IMR-90 (cell line): ENCODE measurements around the gene ITGA2. TPM values are rescaled to one million over a fixed set of nuclear protein-coding genes. Genes with fewer than 3 reads are reported as not detected.

Experiments
- ATAC-seq: fragments of 200-7000 bp; cut with Tn5 transposase; 2 replicates; pipeline ENCODE4 v1.9.1; 2020; ENCODE audit warnings: low read depth, mild to moderate bottlenecking, moderate library complexity
- BruUV-seq: library from RNA; stranded (reverse); fragments of 400-500 nt; replicated peaks from 2 replicates; lab custom pipeline; 2021; lab: Mats Ljungman, UMichigan
- CTCF ChIA-PET: fragments of 300-600 bp; formaldehyde crosslinking; extraction: SDS; loops from one replicate; lab custom pipeline; 2021; ENCODE audit warnings: antibody characterized with exemption; lab: Yijun Ruan, JAX
- POLR2A ChIA-PET: fragments of 300-600 bp; sonication (Branson Sonifier 250); formaldehyde crosslinking; loops from one replicate; lab custom pipeline; 2022; ENCODE audit warnings: antibody characterized with exemption; ENCODE audit not compliant: unreplicated experiment; lab: Charles Lee
- DNase-seq: peaks from one replicate; pipeline ENCODE4 v3.0.0; 2013
- H2AFZ ChIP-seq: replicated peaks from 2 replicates; pipeline ENCODE3; 2013; ENCODE audit warnings: low read length, mild to moderate bottlenecking; ENCODE audit not compliant: poor library complexity
- H2AK5ac ChIP-seq: 2 replicates; pipeline ENCODE4 v1.6.1; 2013; ENCODE audit warnings: low read depth, low read length, inconsistent platforms
- H2AK9ac ChIP-seq: replicated peaks from 2 replicates; pipeline ENCODE3; 2013; ENCODE audit warnings: mild to moderate bottlenecking, low read depth, low read length, moderate library complexity; ENCODE audit not compliant: poor library complexity
- H2BK120ac ChIP-seq: 2 replicates; pipeline ENCODE4 v1.6.1; 2013; ENCODE audit warnings: low read depth, low read length, inconsistent platforms
- H2BK15ac ChIP-seq: 3 replicates; pipeline ENCODE4 v1.6.1; 2013; ENCODE audit warnings: low read depth, low read length, inconsistent platforms
- H2BK20ac ChIP-seq: 2 replicates; pipeline ENCODE4 v1.6.1; 2013; ENCODE audit warnings: low read depth, mild to moderate bottlenecking, inconsistent platforms, low read length, moderate library complexity
- H2BK5ac ChIP-seq: 2 replicates; pipeline ENCODE4 v1.6.1; 2013; ENCODE audit warnings: mild to moderate bottlenecking, low read depth, low read length, inconsistent platforms; ENCODE audit not compliant: poor library complexity, severe bottlenecking
- H3K14ac ChIP-seq: replicated peaks from 2 replicates; pipeline ENCODE4 v1.6.1; 2013; ENCODE audit warnings: low read depth, low read length, inconsistent platforms
- H3K18ac ChIP-seq: 2 replicates; pipeline ENCODE4 v1.6.1; 2013; ENCODE audit warnings: low read depth, low read length, control low read depth
- H3K23ac ChIP-seq: 2 replicates; pipeline ENCODE4 v1.6.1; 2013; ENCODE audit warnings: low read depth, low read length, inconsistent platforms
- H3K27ac ChIP-seq: 2 replicates; pipeline ENCODE4 v1.5.1; 2013; ENCODE audit warnings: mild to moderate bottlenecking, control low read depth, low read length; ENCODE audit not compliant: insufficient read depth
- H3K27me3 ChIP-seq: 2 replicates; pipeline ENCODE4 v1.6.1; 2013; ENCODE audit warnings: low read length; ENCODE audit not compliant: control insufficient read depth, insufficient read depth
- H3K36me3 ChIP-seq: 2 replicates; pipeline ENCODE4 v1.6.1; 2013; ENCODE audit warnings: low read length, mixed read lengths; ENCODE audit not compliant: control insufficient read depth, insufficient read depth
- H3K4ac ChIP-seq: 2 replicates; pipeline ENCODE4 v1.6.1; 2013; ENCODE audit warnings: low read depth, low read length, inconsistent platforms
- H3K4me1 ChIP-seq: 2 replicates; pipeline ENCODE4 v1.6.1; 2013; ENCODE audit warnings: low read length, mixed read lengths; ENCODE audit not compliant: control insufficient read depth, insufficient read depth
- H3K4me2 ChIP-seq: 2 replicates; pipeline ENCODE4 v1.6.1; 2013; ENCODE audit warnings: low read depth, mild to moderate bottlenecking, control low read depth, low read length, moderate library complexity
- H3K4me3 ChIP-seq: 2 replicates; pipeline ENCODE4 v1.5.1; 2013; ENCODE audit warnings: low read depth, mild to moderate bottlenecking, control low read depth, low read length, moderate library complexity; ENCODE audit not compliant: insufficient read depth
- H3K56ac ChIP-seq: 2 replicates; pipeline ENCODE4 v1.6.1; 2013; ENCODE audit warnings: low read length, inconsistent platforms; ENCODE audit not compliant: insufficient read depth; ENCODE audit errors: extremely low read depth
- H3K79me1 ChIP-seq, 2 experiments: 2 replicates each; pipeline ENCODE4 v1.6.1; 2013; ENCODE audit warnings: low read length in 2 of 2, inconsistent platforms in 1 of 2, low read depth in 1 of 2
- H3K9ac ChIP-seq: 2 replicates; pipeline ENCODE4 v1.6.1; 2013; ENCODE audit warnings: low read depth, low read length, control low read depth
- H3K9me1 ChIP-seq: 2 replicates; pipeline ENCODE4 v1.6.1; 2013; ENCODE audit warnings: low read length, inconsistent platforms; ENCODE audit not compliant: insufficient read depth
- H3K9me3 ChIP-seq: 2 replicates; pipeline ENCODE4 v1.6.1; 2013; ENCODE audit warnings: low read length; ENCODE audit not compliant: control insufficient read depth, insufficient read depth
- H4K20me1 ChIP-seq: 2 replicates; pipeline ENCODE4 v1.6.1; 2013; ENCODE audit warnings: low read length, inconsistent platforms; ENCODE audit not compliant: insufficient read depth
- H4K5ac ChIP-seq: 2 replicates; pipeline ENCODE4 v1.6.1; 2013; ENCODE audit warnings: mild to moderate bottlenecking, low read depth, low read length, control low read depth
- H4K8ac ChIP-seq, 2 experiments: 2 replicates each; pipeline ENCODE4 v1.6.1; 2013; ENCODE audit warnings: low read depth in 2 of 2, low read length in 2 of 2, control low read depth in 1 of 2, inconsistent platforms in 1 of 2
- H4K91ac ChIP-seq: 2 replicates; pipeline ENCODE4 v1.6.1; 2013; ENCODE audit warnings: low read depth, low read length, inconsistent platforms; ENCODE audit not compliant: insufficient read depth
- BHLHE40 ChIP-seq: fragments of 150-350 bp; IDR thresholded peaks from 2 replicates; pipeline ENCODE4 v1.6.1; 2016; ENCODE audit warnings: mild to moderate bottlenecking, low read depth, low read length
- CEBPB ChIP-seq: IDR thresholded peaks from 2 replicates; pipeline ENCODE4 v1.6.1; 2012; ENCODE audit warnings: low read depth, low read length, improper control_type of control experiment
- CHD1 ChIP-seq: IDR thresholded peaks from 2 replicates; pipeline ENCODE4 v1.6.1; 2012; ENCODE audit warnings: low read depth, low read length, improper control_type of control experiment
- FOS ChIP-seq: fragments of 150-350 bp; IDR thresholded peaks from 2 replicates; pipeline ENCODE4 v1.6.1; 2016; ENCODE audit warnings: low read depth, low read length
- MAFK ChIP-seq: IDR thresholded peaks from 2 replicates; pipeline ENCODE4 v1.6.1; 2012; ENCODE audit warnings: low read depth, low read length, improper control_type of control experiment
- MAZ ChIP-seq: IDR thresholded peaks from 2 replicates; pipeline ENCODE4 v1.6.1; 2012; ENCODE audit warnings: low read depth, mild to moderate bottlenecking, low read length, improper control_type of control experiment, moderate library complexity, borderline replicate concordance
- MXI1 ChIP-seq: IDR thresholded peaks from 2 replicates; pipeline ENCODE4 v1.6.1; 2012; ENCODE audit warnings: low read depth, mild to moderate bottlenecking, low read length, moderate library complexity, borderline replicate concordance
- NFE2L2 ChIP-seq: fragments of 150-350 bp; IDR thresholded peaks from 2 replicates; pipeline ENCODE4 v1.6.1; 2016; ENCODE audit warnings: low read depth, mild to moderate bottlenecking, low read length
- RAD21 ChIP-seq: IDR thresholded peaks from 2 replicates; pipeline ENCODE4 v1.6.1; 2012; ENCODE audit warnings: low read length, improper control_type of control experiment
- RCOR1 ChIP-seq: IDR thresholded peaks from 2 replicates; pipeline ENCODE4 v1.6.1; 2012; ENCODE audit warnings: mild to moderate bottlenecking, low read length, improper control_type of control experiment; ENCODE audit not compliant: insufficient replicate concordance
- WGBS, 2 experiments: methylation state at CpG; one replicate each; pipeline versions ENCODE4 v1.1.5 to v1.1.7; 2013; ENCODE audit warnings: missing lambda C conversion rate in 2 of 2; ENCODE audit not compliant: insufficient read length in 1 of 2; ENCODE audit errors: extremely low coverage in 2 of 2; 5-methylcytosine and 5-hydroxymethylcytosine counted together
- dilution Hi-C: fragments of 300-500 bp; cut with HindIII; formaldehyde crosslinking; loops from one replicate; pipeline ENCODE4 v1.14.3; 2018; ENCODE audit warnings: low sequenced_read_pairs; ENCODE audit not compliant: unreplicated experiment
- in situ Hi-C: fragments of 300-500 bp; cut with MboI; formaldehyde crosslinking; loops from 3 replicates; pipeline ENCODE4 v1.14.3; 2019; ENCODE audit warnings: low sequenced_read_pairs, inconsistent platforms, mixed read lengths
- intact Hi-C: fragments of 100-400 bp; cut with micrococcal nuclease; formaldehyde crosslinking; loops from 2 replicates; pipeline ENCODE4 v1.10.0; 2022
- polyA plus RNA-seq, 3 experiments: library from polyadenylated mRNA; depleted of rRNA; stranded (reverse); fragments of >200 nt; gene quantifications; 2 replicates each; pipeline ENCODE4 v1.2.3, GENCODE V29; 2012; ENCODE audit warnings: low replicate concordance in 1 of 3
- total RNA-seq: library from RNA; depleted of rRNA; stranded (reverse); fragments of >200 nt; gene quantifications from 2 replicates; pipeline ENCODE4 v1.2.3, GENCODE V29; 2012
- TF ChIP-seq, protein P1 (sequence below): conservative IDR thresholded peaks from 2 replicates; pipeline ENCODE4 v1.5.1; 2012; ENCODE audit warnings: mild to moderate bottlenecking, low read depth, low read length, improper control_type of control experiment
- TF ChIP-seq, protein P2 (sequence below): fragments of 150-350 bp; IDR thresholded peaks from 2 replicates; pipeline ENCODE4 v1.6.1; 2017; ENCODE audit warnings: mild to moderate bottlenecking, antibody characterized with exemption, low read length, low read depth

ITGA2 gene
- total and polyA plus RNA-seq, 2 of the 4 experiments (the other 2 are of a cell fraction) = 23.3 to 93.4 TPM

DNA sequence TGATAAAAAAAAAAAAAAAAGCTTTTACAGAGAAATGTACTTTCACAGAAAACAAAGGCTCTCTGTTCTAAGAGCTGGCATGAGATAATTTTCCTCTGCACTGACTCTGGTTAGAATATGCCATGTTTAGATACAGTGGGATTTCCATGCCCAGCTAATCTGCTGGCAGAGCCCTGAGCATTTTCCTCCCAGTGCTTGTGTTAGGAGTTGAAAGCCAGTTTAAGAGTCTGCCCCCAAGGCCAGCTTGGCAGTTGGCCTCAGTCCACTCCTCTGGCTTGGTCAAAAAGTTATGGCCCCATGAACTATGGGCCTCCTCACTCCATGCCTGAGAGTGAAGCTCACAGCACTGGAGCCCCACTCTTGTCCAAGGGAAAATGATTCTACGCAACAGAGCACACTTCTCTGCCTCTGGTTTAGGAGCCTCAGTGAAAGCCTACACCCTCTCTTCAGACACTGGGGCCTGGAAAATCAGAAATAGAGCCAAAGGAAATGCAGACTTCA lies 98.5 kb downstream of the ITGA2 start:
- Histone ChIP-seq H3K27me3 (no peaks in the 10 kb centered on the region), H4K91ac (no peak overlapping the region), H3K36me3 (peaks cover 32% of the 10 kb centered on the region), H3K4ac (no peak overlapping the region), H3K4me1 (peaks cover 14% of the 10 kb centered on the region), H3K4me3 (no peak overlapping the region), H3K4me2 (no peak overlapping the region), H4K5ac (no peak overlapping the region), H2BK5ac (no peak overlapping the region), H4K8ac (no peak overlapping the region), H2BK120ac (no peak overlapping the region), H3K79me1 (peaks cover 0 to 8% of the 10 kb centered on the region in 2 experiments; a peak in 2 of 4 replicates), H2BK20ac (no peak overlapping the region), H3K27ac (no peak overlapping the region), H4K20me1 (no peaks in the 10 kb centered on the region; the same call in 1 of the 2 replicates), H2AK5ac (no peak overlapping the region), H3K14ac (no peak overlapping the region), H3K9me1 (peaks cover 2% of the 10 kb centered on the region; the same call in 1 of the 2 replicates), H2AFZ (no peak overlapping the region), H2BK15ac (no peak overlapping the region), H2AK9ac (no peak overlapping the region), H3K56ac (no peak overlapping the region), H3K23ac (no peak overlapping the region), H3K9me3 (no peaks in the 10 kb centered on the region), H3K18ac (no peak overlapping the region), H3K9ac (no peak overlapping the region)
- ATAC-seq (no peak), DNase-seq (no peak)
- in situ Hi-C loops (no loop called here), intact Hi-C loops (no loop called here), dilution Hi-C loops (no loop called here)
- TF ChIP-seq CHD1 (no peak), RAD21 (no peak), BHLHE40 (no peak), CEBPB (no peak), RCOR1 (no peak), NFE2L2 (no peak), MXI1 (no peak), MAFK (no peak), FOS (no peak), MAZ (no peak)
- TF ChIP-seq, protein P1, sequence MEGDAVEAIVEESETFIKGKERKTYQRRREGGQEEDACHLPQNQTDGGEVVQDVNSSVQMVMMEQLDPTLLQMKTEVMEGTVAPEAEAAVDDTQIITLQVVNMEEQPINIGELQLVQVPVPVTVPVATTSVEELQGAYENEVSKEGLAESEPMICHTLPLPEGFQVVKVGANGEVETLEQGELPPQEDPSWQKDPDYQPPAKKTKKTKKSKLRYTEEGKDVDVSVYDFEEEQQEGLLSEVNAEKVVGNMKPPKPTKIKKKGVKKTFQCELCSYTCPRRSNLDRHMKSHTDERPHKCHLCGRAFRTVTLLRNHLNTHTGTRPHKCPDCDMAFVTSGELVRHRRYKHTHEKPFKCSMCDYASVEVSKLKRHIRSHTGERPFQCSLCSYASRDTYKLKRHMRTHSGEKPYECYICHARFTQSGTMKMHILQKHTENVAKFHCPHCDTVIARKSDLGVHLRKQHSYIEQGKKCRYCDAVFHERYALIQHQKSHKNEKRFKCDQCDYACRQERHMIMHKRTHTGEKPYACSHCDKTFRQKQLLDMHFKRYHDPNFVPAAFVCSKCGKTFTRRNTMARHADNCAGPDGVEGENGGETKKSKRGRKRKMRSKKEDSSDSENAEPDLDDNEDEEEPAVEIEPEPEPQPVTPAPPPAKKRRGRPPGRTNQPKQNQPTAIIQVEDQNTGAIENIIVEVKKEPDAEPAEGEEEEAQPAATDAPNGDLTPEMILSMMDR = no peak
- TF ChIP-seq, protein P2, sequence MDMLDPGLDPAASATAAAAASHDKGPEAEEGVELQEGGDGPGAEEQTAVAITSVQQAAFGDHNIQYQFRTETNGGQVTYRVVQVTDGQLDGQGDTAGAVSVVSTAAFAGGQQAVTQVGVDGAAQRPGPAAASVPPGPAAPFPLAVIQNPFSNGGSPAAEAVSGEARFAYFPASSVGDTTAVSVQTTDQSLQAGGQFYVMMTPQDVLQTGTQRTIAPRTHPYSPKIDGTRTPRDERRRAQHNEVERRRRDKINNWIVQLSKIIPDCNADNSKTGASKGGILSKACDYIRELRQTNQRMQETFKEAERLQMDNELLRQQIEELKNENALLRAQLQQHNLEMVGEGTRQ = no peak
- WGBS, 2 experiments = no CpG with 5 or more reads among the region's 1 CpG
- POLR2A ChIA-PET = interaction anchor here (0.5 kb wide), 1 partner anchor 59 kb away, joined by 3 read pairs; no protein-coding TSS in a partner anchor
- no TSS peak for BruUV-seq
- CTCF ChIA-PET = interaction anchor here (0.5 kb wide), 1 partner anchor 345 kb away, joined by 3 read pairs; no protein-coding TSS in a partner anchor
